ENCODE data around the gene CHRM2. TPM values are rescaled to one million over a fixed set of nuclear protein-coding genes. Genes with fewer than 3 reads are reported as not detected.

The CHRM2 gene
- total RNA-seq, 1 experiment from 2014 or later, result not detected

GRCh38 chr7:137001041-137001440, 132.6 kb downstream of the CHRM2 start:
- no peak overlapping the region for H3K4me2 ChIP-seq (ENCODE audit: low read length)
- no peaks in the 10 kb centered on the region for H3K36me3 ChIP-seq (ENCODE audit: control insufficient read depth in 1 of 2, insufficient read depth in 2 of 2, low read length in 2 of 2)
- no TSS peak for BruUV-seq (replicated peaks)
- no peaks in the 10 kb centered on the region for H3K27me3 ChIP-seq (ENCODE audit: insufficient read depth, low read length)
- H3K27ac ChIP-seq (ENCODE audit: low read depth, low read length), result no peak overlapping the region
- ChIA-PET RAD21 (ENCODE audit: low non-redundant PET in 1 of 2, low total read pairs in 2 of 2, uncharacterized antibody in 2 of 2, unreplicated experiment in 2 of 2) (no interaction called here), CTCF (no interaction called here), POLR2A (no interaction called here)
- H4K20me1 ChIP-seq (ENCODE audit: insufficient read depth), result no peaks in the 10 kb centered on the region
- intact Hi-C loops (cut with micrococcal nuclease), result no loop called here
- H2AFZ ChIP-seq (ENCODE audit: low read depth, low read length, poor library complexity, severe bottlenecking), result no peak overlapping the region
- DNase-seq (ENCODE audit: low read depth, low spot score) (no peak), ATAC-seq (no peak)
- no peaks in the 10 kb centered on the region for H3K4me1 ChIP-seq (ENCODE audit: control insufficient read depth in 1 of 2, insufficient read depth in 2 of 2, low read length in 2 of 2)
- no peak overlapping the region for H3K9ac ChIP-seq (ENCODE audit: low read length)
- no peak overlapping the region for H3K4me3 ChIP-seq (replicated peaks in 1 of 2; ENCODE audit: low read depth in 1 of 2, low read length in 2 of 2)
- TF ChIP-seq EZH2phosphoT487 (IDR thresholded peaks at IDR 0.05; ENCODE audit: borderline replicate concordance), result no peak
- no peak for TF ChIP-seq SIN3A (IDR thresholded peaks at IDR 0.05; ENCODE audit: low read depth)
- TF ChIP-seq POLR2AphosphoS5 (IDR thresholded peaks at IDR 0.05; ENCODE audit: low read depth, low read length), result no peak
- no peak for TF ChIP-seq SP1 (IDR thresholded peaks at IDR 0.05; ENCODE audit: low read depth)
- TF ChIP-seq, protein P1, sequence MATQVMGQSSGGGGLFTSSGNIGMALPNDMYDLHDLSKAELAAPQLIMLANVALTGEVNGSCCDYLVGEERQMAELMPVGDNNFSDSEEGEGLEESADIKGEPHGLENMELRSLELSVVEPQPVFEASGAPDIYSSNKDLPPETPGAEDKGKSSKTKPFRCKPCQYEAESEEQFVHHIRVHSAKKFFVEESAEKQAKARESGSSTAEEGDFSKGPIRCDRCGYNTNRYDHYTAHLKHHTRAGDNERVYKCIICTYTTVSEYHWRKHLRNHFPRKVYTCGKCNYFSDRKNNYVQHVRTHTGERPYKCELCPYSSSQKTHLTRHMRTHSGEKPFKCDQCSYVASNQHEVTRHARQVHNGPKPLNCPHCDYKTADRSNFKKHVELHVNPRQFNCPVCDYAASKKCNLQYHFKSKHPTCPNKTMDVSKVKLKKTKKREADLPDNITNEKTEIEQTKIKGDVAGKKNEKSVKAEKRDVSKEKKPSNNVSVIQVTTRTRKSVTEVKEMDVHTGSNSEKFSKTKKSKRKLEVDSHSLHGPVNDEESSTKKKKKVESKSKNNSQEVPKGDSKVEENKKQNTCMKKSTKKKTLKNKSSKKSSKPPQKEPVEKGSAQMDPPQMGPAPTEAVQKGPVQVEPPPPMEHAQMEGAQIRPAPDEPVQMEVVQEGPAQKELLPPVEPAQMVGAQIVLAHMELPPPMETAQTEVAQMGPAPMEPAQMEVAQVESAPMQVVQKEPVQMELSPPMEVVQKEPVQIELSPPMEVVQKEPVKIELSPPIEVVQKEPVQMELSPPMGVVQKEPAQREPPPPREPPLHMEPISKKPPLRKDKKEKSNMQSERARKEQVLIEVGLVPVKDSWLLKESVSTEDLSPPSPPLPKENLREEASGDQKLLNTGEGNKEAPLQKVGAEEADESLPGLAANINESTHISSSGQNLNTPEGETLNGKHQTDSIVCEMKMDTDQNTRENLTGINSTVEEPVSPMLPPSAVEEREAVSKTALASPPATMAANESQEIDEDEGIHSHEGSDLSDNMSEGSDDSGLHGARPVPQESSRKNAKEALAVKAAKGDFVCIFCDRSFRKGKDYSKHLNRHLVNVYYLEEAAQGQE (IDR thresholded peaks at IDR 0.05; ENCODE audit: low read depth), result no peak
- TF ChIP-seq ZNF274 (IDR thresholded peaks at IDR 0.05; ENCODE audit: low read depth, low read length), result no peak
- no peak for TF ChIP-seq ZFX (IDR thresholded peaks at IDR 0.05)
- no peak for TF ChIP-seq EGR1 (IDR thresholded peaks at IDR 0.05; ENCODE audit: low read depth)
- TF ChIP-seq TCF7L2 (IDR thresholded peaks at IDR 0.05; ENCODE audit: borderline replicate concordance, extremely low read depth, insufficient read depth, insufficient read length), result no peak
- TF ChIP-seq, protein P2, sequence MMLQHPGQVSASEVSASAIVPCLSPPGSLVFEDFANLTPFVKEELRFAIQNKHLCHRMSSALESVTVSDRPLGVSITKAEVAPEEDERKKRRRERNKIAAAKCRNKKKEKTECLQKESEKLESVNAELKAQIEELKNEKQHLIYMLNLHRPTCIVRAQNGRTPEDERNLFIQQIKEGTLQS (IDR thresholded peaks at IDR 0.05), result no peak
- TF ChIP-seq CBX3 (IDR thresholded peaks at IDR 0.05; ENCODE audit: low read depth), result no peak
- TF ChIP-seq, protein P3, sequence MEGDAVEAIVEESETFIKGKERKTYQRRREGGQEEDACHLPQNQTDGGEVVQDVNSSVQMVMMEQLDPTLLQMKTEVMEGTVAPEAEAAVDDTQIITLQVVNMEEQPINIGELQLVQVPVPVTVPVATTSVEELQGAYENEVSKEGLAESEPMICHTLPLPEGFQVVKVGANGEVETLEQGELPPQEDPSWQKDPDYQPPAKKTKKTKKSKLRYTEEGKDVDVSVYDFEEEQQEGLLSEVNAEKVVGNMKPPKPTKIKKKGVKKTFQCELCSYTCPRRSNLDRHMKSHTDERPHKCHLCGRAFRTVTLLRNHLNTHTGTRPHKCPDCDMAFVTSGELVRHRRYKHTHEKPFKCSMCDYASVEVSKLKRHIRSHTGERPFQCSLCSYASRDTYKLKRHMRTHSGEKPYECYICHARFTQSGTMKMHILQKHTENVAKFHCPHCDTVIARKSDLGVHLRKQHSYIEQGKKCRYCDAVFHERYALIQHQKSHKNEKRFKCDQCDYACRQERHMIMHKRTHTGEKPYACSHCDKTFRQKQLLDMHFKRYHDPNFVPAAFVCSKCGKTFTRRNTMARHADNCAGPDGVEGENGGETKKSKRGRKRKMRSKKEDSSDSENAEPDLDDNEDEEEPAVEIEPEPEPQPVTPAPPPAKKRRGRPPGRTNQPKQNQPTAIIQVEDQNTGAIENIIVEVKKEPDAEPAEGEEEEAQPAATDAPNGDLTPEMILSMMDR (IDR thresholded peaks at IDR 0.05 in 2 of 3, conservative IDR thresholded peaks at IDR 0.05 in 1 of 3; ENCODE audit: borderline replicate concordance in 1 of 3, insufficient read depth in 1 of 3, low read depth in 2 of 3, low read length in 2 of 3), result no peak
- TF ChIP-seq RAD21 (IDR thresholded peaks at IDR 0.05; ENCODE audit: low read depth), result no peak
- TF ChIP-seq POLR2A (IDR thresholded peaks at IDR 0.05; ENCODE audit: borderline replicate concordance, extremely low read depth, insufficient read depth, insufficient read length), result no peak
- no peaks in the 10 kb centered on the region for H3K9me2 ChIP-seq (ENCODE audit: insufficient read depth)
- H3K79me2 ChIP-seq (ENCODE audit: insufficient read depth, low read length), result no peaks in the 10 kb centered on the region
- H3K9me3 ChIP-seq (ENCODE audit: control insufficient read depth in 1 of 2, insufficient read depth in 1 of 2, low read depth in 1 of 2, low read length in 2 of 2), result peaks cover 4 to 12% of the 10 kb centered on the region in 2 experiments; a peak in 2 of 4 replicates
